DMS153 treated with DMSO at 0.1 percent for 48 hours (cell line): ENCODE results near the gene PPP4C.
A peak's percentile ranks its signal among the peaks of the same experiment; 100 is the strongest.
"Not testable (repeated sequence)": the region's sequence is repeated elsewhere in the genome, so short reads cannot be mapped to it uniquely, and the experiment has no call there.

Experiments used
- DNase-seq: peaks from one replicate; lab custom pipeline; 2025; ENCODE audit not compliant: unreplicated experiment; lab: John Stamatoyannopoulos, UW

PPP4C gene

GRCh38 chr16:30075503-30076275 is at the start of gene PPP4C:
TSS of gene PPP4C (plus strand) at chr16:30075994. CDS start at chr16:30076378, 384 bp downstream.
- peak; percentile 82 for DNase-seq

DNA sequence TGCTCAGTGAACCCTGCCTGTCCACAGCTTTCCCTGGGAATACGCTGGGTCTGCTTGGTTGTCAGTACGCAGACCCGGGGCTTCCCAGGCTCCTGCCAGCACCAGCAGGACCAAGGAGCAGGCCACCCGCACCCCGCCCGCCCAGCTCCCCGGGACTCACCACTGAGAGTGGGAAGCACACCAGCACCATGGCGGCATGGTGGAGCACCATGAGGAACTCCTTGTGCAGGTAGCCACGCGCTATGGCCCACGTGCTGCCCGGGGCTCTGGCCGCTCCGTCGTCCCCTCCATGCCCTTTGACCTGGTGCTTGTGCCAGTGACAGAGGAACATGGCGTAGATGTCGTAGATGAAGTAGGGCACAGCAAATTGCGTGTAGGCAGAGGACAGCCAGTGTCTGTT is 49.3 kb upstream of the PPP4C start:
- no peak for DNase-seq

- no peak for DNase-seq
Measured at GRCh38 chr16:30027588-30028437, 48.0 kb upstream of the PPP4C start.

GRCh38 chr16:30028438-30029076 is 47.2 kb upstream of the PPP4C start:
- no peak for DNase-seq

DNA sequence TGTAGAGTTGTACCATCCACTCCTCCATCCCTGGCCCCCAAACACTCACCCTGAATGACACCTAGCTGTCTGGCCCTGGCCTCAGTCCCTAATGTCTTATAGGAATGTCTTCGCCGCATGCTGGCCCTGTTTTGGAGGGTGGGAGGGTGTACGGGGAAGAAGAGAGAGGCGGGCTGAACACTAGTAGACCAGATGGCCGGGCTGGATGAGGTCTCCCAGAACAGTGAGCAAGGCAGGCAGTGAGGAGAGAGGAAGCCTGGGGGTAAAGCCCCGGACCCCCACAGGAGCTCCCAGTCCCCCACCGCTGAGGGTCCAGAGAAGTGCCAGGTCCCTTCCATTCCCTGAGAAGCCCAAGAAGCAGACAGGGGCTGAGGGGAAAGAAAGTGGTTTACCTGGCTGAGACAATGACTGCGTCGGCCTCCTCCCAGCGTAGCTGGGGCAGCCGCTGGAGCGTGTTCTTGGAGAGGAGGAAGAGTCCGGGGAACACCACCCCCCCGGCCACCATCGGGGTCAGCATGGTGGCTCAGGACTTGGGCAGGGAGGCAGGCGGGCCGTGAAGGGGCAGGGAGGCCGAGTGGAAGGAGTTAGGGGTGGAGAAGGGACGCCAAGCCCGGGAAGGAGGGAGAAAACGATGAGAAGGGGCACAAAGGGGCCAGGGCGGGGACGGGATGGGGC is 45.6 kb upstream of the PPP4C start:
- DNase-seq: no peak

DNA sequence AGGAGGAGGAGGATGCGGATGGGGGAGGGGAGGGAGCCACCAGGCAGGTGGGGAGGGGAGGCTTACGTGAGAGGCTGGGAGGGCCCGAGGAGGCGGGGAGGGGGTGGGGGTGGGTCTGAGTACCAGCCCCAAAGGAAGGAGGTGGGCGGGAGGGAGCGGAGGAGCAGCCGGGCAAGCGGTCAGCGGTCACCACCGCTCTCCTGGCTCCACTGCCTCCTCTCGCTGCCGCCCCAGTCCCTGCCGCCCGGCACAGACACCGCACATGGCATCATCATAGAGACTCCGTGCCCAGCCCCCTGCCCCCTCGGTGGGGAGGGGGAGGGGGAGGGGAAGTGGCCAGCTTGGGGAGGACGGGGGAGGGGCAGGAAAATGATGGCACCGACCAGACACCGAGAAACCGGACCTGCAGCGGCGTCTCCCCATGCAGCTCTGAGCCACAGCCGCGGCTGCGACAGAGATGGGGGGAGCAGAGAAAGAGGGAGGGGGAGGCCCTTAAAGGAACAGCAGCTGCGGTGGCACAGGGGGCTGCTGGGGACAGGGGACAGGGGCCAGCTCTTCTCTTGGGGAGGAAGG is 44.9 kb upstream of the PPP4C start, which contains the start of gene TLCD3B:
TSS of gene TLCD3B (minus strand) at position 431 of the 573 bp plus-strand sequence. CDS start 744 bp downstream, outside the sequence.
- DNase-seq: no peak

GRCh38 chr16:30031477-30031918 is 44.3 kb upstream of the PPP4C start:
- no peak for DNase-seq

GRCh38 chr16:30032083-30032819 is 43.5 kb upstream of the PPP4C start:
- DNase-seq: peak; percentile 52

GRCh38 chr16:30033270-30033669 is 42.5 kb upstream of the PPP4C start:
- no peak for DNase-seq

DNA sequence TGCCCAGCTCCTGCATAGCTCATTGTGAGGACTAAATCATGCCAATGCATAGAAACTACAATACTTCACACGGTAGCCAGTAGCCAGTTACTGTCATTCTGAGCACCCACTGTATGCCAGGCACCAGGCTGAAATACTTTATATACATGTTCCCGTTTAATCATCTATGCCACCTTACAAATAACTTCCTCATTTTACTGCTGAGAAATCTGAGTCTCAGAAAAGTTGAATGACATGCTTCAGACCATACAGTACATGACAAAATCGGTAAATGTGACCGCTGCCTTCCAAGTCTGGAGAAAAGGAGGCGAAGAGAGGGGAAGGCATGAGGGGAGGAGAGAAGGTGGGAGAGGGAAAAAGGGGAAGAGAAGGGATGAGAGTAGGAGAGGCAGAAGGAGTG is 35.6 kb upstream of the PPP4C start:
- no peak for DNase-seq

DNA sequence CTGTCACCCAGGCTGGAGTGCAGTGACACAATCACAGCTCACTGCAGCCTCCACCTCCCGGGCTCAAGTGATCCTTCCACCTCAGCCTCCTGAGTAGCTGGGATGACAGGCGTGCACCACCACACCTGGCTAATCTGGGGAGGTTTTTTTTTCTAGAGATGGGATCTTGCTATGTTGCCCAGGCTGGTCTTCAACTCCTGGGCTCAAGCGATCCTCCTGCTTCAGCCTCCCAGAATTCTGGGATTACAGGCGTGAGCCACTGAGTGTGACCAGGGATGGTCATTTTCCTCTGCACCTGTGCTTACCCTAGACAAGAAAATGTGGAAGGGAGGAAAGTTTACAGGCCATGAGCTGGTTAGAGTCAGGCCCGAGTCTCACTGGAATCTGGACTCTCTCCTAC is 35.1 kb upstream of the PPP4C start:
- DNase-seq: not testable (repeated sequence)

DNA sequence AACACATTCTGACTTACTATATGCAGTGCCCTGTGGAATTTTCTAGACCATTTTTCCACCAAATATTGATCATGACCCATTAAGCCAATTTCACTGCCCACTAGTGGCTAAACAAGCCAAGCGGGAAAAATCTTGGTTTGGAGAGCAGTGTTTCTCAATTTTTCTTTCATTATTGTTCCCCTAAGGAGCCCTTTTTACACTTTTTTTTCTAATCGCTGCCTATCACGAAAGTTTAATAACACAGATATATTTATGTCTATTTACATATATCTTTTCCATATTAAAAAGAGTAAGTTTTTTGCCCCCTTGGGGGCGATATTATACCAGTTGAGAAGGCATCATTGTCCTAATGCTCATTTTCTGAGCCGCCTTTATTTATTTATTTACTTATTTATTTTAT is 34.0 kb upstream of the PPP4C start:
- no peak for DNase-seq

DNA sequence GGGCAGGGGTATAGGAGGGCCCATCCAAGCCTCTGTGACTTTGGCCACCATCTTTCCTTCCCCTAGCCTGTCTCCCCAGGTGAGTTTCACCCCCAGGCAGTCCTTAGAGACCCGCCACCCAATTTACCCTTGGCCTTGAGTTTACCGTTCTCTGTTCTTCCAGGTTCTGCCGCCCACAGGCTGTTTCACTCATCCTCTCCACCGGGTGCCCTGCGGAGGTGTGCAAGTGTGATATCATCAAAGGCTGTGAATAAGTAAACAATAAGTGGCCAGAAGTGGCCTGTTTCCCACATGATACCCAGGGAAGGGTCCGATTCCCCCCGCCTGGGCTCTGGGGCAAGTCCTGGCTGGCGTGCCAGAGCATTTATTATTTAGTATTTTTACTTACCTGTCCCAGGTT is 29.6 kb upstream of the PPP4C start:
- DNase-seq: no peak

DNA sequence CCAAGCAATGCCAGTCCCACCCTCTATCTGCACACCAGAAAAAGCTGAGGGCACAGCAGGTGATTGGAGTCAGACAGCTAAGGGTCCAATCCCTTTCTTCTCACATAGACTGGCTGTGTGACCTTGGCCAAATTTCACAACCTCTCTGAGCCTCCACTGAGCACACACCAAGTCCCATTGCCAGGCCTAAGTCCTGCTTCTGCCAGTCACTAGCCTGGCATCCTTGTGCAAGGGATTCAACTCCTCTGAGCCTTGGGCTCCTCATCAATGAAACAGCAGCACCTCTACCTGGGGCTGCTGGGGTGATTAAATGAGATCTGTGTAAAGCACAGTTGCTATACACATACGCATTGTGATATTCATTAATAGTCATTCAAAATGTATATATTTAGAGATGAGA is 29.2 kb upstream of the PPP4C start:
- DNase-seq: no peak

DNA sequence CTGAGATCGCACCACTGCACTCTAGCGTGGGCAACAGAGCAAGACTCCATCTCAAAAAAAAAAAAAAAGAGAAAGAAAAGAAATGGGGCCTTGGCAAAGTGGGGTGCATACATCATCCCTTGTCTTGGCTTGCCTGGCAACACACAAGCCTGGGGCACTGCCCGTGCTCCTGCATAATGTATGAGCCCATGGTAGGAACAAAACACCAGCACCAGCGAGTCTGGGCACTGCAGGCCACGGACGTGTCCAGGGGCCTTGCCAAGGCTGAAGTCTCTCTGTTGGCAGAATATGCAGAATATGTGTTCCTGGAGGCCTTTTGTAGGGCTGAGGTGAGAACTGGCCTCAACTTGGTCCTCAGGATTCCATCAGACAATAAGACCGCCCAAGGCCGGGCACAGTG is 25.9 kb upstream of the PPP4C start:
- no peak for DNase-seq

DNA sequence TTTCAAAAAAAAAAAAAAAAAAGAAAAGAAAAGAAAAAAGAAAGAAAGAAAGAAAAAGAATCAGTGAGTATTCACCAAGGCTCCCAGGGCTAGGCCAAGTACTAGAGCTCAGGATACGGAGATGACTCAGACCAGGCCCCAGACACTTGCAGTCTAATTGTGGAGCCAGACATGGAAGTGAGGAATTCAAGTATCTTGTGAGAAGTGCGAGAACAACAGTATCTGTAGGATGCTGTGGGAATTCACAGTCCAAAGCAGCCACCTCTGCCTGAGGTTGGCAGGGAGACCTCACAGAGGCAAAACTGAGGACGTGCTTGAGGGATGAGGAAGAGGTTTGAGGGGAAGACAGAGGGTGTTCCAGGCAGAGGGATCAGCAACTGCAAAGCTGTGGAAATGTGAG is 24.3 kb upstream of the PPP4C start:
- DNase-seq: no peak

DNA sequence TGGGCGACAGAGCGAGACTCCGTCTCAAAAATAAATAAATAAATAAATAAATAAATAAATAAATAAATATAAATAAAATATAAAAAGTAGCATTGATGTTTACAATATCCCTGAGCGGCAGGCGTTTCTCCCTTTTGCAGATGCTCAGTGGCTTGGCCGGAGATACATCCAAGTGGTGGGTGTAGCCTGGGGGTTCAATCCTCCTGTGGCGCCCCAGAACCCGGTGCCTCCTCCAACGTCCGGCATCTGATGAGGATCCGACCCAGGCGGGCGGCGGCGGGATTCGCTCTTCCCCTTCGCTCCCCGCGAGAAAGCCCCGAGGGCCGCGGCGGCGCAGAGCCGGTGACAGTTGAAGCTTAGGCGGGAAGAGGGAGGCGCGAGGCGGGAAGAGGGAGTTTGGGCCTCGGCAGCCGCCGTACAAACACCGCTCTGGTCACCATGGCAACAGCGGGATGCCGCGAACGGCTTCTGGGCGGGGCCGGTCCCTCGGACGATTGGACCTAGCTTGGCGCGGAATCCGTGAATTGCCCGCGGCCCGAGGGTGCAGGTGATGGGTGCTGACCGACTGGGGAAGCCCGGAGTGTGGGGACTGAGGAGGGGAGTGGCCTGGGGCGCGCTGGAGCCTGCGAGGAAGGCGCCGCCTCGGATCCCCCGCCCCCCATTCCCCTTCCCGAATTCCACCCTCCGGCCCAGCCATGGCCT is 23.0 kb upstream of the PPP4C start:
- DNase-seq: peak; percentile 78

DNA sequence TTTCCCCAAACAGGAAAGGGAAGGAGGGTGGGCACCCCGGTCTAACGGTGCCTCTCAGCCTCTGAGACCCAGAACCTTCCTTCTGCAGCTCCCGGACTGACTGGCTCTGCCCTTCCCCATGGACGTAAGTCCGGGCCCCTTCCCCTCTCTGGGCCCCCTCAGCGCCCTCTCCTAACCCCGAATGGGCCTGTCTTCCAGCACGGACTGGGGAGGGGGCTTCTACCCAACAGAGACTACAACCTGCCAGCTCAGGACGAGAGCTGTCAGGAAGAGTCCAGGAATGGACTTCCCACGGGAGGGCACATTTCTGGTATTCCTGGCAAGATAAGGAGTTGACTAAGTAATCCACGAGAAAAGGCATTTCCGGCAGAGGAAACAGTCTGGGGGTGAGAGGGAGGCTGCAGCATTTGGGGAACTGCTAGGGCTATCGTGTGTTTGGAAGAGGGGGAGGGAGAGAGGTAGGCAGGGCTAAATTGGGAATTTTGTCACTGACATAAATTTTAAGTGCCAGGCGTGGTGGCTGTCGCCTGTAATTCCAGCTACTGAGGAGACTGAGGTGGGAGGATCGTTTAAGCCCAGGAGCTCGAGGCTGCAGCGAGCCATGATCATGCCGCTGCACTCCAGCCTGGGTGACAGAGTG is 22.3 kb upstream of the PPP4C start:
- no peak for DNase-seq

- no peak for DNase-seq
Measured at GRCh38 chr16:30054451-30054850, 21.3 kb upstream of the PPP4C start.
